ENCODE measurements around the gene KCNMB3.

DNA sequence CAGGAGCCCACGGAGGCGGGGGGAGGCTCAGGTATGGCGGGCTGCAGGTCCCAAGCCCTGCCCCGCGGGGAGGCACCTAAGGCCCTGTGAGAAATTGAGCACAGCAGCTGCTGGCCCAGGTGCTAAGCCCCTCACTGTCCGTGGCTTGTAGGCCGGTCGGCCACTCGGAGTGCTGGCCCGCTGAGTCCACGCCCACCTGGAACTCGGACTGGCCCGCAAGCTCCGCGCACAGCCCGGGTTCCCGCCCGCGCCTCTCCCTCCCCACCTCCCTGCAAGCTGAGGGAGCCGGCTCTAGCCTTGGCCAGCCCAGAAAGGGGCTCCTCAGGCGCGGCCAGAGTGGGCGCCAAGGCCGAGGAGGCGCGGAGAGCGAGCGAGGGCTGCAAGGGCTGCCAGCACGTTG, 12.2 kb upstream of the KCNMB3 start:
- TF ChIP-seq CTCF (IDR thresholded peaks at IDR 0.05): no peak
- no peak for TF ChIP-seq POLR2A (IDR thresholded peaks at IDR 0.05)
